ENCODE results near the gene GNPDA1.
A peak's percentile ranks its signal among the peaks of the same experiment; 100 is the strongest.

Gene GNPDA1

GRCh38 chr5:142032747-142033631 is 20.2 kb upstream of the GNPDA1 start:
- Histone ChIP-seq H3K27me3 (ENCODE audit: insufficient read depth, low read length, poor library complexity) (no peaks in the 10 kb centered on the region), H3K36me3 (ENCODE audit: insufficient read depth, low read length) (no peaks in the 10 kb centered on the region)
- no peak for DNase-seq

GRCh38 chr5:142032150-142032549 is 19.3 kb upstream of the GNPDA1 start:
- H3K36me3 ChIP-seq (ENCODE audit: insufficient read depth, low read length), result no peaks in the 10 kb centered on the region
- TF ChIP-seq CTCF (IDR thresholded peaks at IDR 0.05; ENCODE audit: borderline replicate concordance, extremely low read depth, low read length, poor library complexity, severe bottlenecking), result no peak
- TF ChIP-seq EZH2 (IDR thresholded peaks at IDR 0.05; ENCODE audit: borderline replicate concordance, low read depth, low read length, severe bottlenecking), result no peak
- ATAC-seq (ENCODE audit: insufficient read depth, low read depth) (no peak), DNase-seq (no peak)
- no peak overlapping the region for H3K4me3 ChIP-seq (ENCODE audit: low read depth in 1 of 2, low read length in 2 of 2)
- no peaks in the 10 kb centered on the region for H3K79me2 ChIP-seq (ENCODE audit: insufficient read depth, low read length)
- no peaks in the 10 kb centered on the region for H3K27me3 ChIP-seq (ENCODE audit: insufficient read depth, low read length, poor library complexity)
- H4K20me1 ChIP-seq (ENCODE audit: insufficient read depth, low read length), result no peaks in the 10 kb centered on the region
- no peak overlapping the region for H2AFZ ChIP-seq (ENCODE audit: low read depth, low read length)
- H3K4me1 ChIP-seq (ENCODE audit: insufficient read depth, low read length), result no peaks in the 10 kb centered on the region
- H3K4me2 ChIP-seq (ENCODE audit: insufficient read depth, low read length), result no peak overlapping the region
- no peak overlapping the region for H3K9ac ChIP-seq (ENCODE audit: low read depth, low read length)
- no peaks in the 10 kb centered on the region for H3K9me3 ChIP-seq (ENCODE audit: insufficient read depth, low read length, severe bottlenecking)
- H3K27ac ChIP-seq (ENCODE audit: low read length), result no peak overlapping the region

More at GRCh38 chr5:142032747-142033631, 20.2 kb upstream of the GNPDA1 start:
- no peaks in the 10 kb centered on the region for H4K20me1 ChIP-seq (ENCODE audit: insufficient read depth, low read length)
- no peak for ATAC-seq (ENCODE audit: insufficient read depth, low read depth)
- H3K79me2 ChIP-seq (ENCODE audit: insufficient read depth, low read length), result no peaks in the 10 kb centered on the region
- no peak overlapping the region for H3K27ac ChIP-seq (ENCODE audit: low read length)
- no peaks in the 10 kb centered on the region for H3K9me3 ChIP-seq (ENCODE audit: insufficient read depth, low read length, severe bottlenecking)
- no peak overlapping the region for H2AFZ ChIP-seq (ENCODE audit: low read depth, low read length)
- H3K9ac ChIP-seq (ENCODE audit: low read depth, low read length), result no peak overlapping the region
- H3K4me3 ChIP-seq (ENCODE audit: low read depth in 1 of 2, low read length in 2 of 2), result no peak overlapping the region
- no peak for TF ChIP-seq EZH2 (IDR thresholded peaks at IDR 0.05; ENCODE audit: borderline replicate concordance, low read depth, low read length, severe bottlenecking)
- no peak for TF ChIP-seq CTCF (IDR thresholded peaks at IDR 0.05; ENCODE audit: borderline replicate concordance, extremely low read depth, low read length, poor library complexity, severe bottlenecking)
- no peak overlapping the region for H3K4me2 ChIP-seq (ENCODE audit: insufficient read depth, low read length)
- H3K4me1 ChIP-seq (ENCODE audit: insufficient read depth, low read length), result no peaks in the 10 kb centered on the region

- TF ChIP-seq EZH2 (IDR thresholded peaks at IDR 0.05; ENCODE audit: borderline replicate concordance, low read depth, low read length, severe bottlenecking), result no peak
- TF ChIP-seq CTCF (IDR thresholded peaks at IDR 0.05; ENCODE audit: borderline replicate concordance, extremely low read depth, low read length, poor library complexity, severe bottlenecking), result no peak
- Histone ChIP-seq H3K9me3 (ENCODE audit: insufficient read depth, low read length, severe bottlenecking) (no peaks in the 10 kb centered on the region), H3K4me1 (ENCODE audit: insufficient read depth, low read length) (peaks cover 20% of the 10 kb centered on the region), H2AFZ (ENCODE audit: low read depth, low read length) (peak overlapping the region; percentile 95), H3K9ac (ENCODE audit: low read depth, low read length) (peak overlapping the region; percentile 63), H3K4me3 (ENCODE audit: low read depth in 1 of 2, low read length in 2 of 2) (peak overlapping the region; percentile 16 to 53; a peak in 3 of 4 replicates), H3K27ac (ENCODE audit: low read length) (peak overlapping the region; percentile 91), H3K4me2 (ENCODE audit: insufficient read depth, low read length) (peak overlapping the region; percentile 69), H4K20me1 (ENCODE audit: insufficient read depth, low read length) (no peaks in the 10 kb centered on the region), H3K27me3 (ENCODE audit: insufficient read depth, low read length, poor library complexity) (no peaks in the 10 kb centered on the region), H3K36me3 (ENCODE audit: insufficient read depth, low read length) (no peaks in the 10 kb centered on the region), H3K79me2 (ENCODE audit: insufficient read depth, low read length) (no peaks in the 10 kb centered on the region)
- no peak for ATAC-seq (ENCODE audit: insufficient read depth, low read depth)
- no peak for DNase-seq
These were observed 12.8 kb upstream of the GNPDA1 start for GRCh38 chr5:142025637-142026036.

All from DND-41 (cell line).